ENCODE results near the gene SPATA31C2. TPM values are rescaled to one million over a fixed set of nuclear protein-coding genes. Genes with fewer than 3 reads are reported as not detected.
"Not testable (repeated sequence)": the region's sequence is repeated elsewhere in the genome, so short reads cannot be mapped to it uniquely, and the experiment has no call there.

Gene SPATA31C2
- polyA plus RNA-seq (2011; rRNA removed) (not detected in 2 replicates), polyA minus RNA-seq (2011; rRNA and poly(A)+ RNA removed) (not detected in 2 replicates)

- POLR2A ChIA-PET; H3K27me3 ChIP-seq (ENCODE audit: control insufficient read depth, insufficient read depth, low read length); CTCF ChIA-PET; H3K36me3 ChIP-seq (ENCODE audit: control insufficient read depth, insufficient read depth, low read length); DNase-seq (ENCODE audit: low read depth); H3K4me3 ChIP-seq (ENCODE audit: low read depth, low read length): not testable (repeated sequence)
These were observed at the start of gene SPATA31C2 for GRCh38 chr9:88138375-88138774. Gene SPATA31C2, minus strand, starts transcription at chr9:88138475. Its CDS starts 29 bp downstream, at chr9:88138446.

GRCh38 chr9:88187631-88188030 lies 49.4 kb upstream of the SPATA31C2 start:
- H3K4me3 ChIP-seq (ENCODE audit: low read depth, low read length): no peak overlapping the region
- POLR2A ChIA-PET: no interaction called here
- H3K27me3 ChIP-seq (ENCODE audit: control insufficient read depth, insufficient read depth, low read length): no peaks in the 10 kb centered on the region; the same call in 1 of the 2 replicates
- no peak for TF ChIP-seq CTCF (IDR thresholded peaks at IDR 0.05; ENCODE audit: insufficient read depth, low read depth, low read length)
- no peak for DNase-seq (ENCODE audit: low read depth)
- CTCF ChIA-PET: interaction anchor here (1.2 to 1.3 kb wide), 2 partner anchors 107 to 276 kb away, joined by 3 read pairs; no protein-coding TSS in a partner anchor
- no peaks in the 10 kb centered on the region for H3K36me3 ChIP-seq (ENCODE audit: control insufficient read depth, insufficient read depth, low read length)

- Histone ChIP-seq H3K36me3 (ENCODE audit: control insufficient read depth, insufficient read depth, low read length) (no peaks in the 10 kb centered on the region), H3K4me3 (ENCODE audit: low read depth, low read length) (no peak overlapping the region), H3K27me3 (ENCODE audit: control insufficient read depth, insufficient read depth, low read length) (no peaks in the 10 kb centered on the region; the same call in 1 of the 2 replicates)
- no peak for DNase-seq (ENCODE audit: low read depth)
- TF ChIP-seq CTCF (IDR thresholded peaks at IDR 0.05; ENCODE audit: insufficient read depth, low read depth, low read length): no peak
- CTCF ChIA-PET: interaction anchor here (0.8 kb wide), 1 partner anchor 502 kb away, joined by 3 read pairs; no protein-coding TSS in a partner anchor
- POLR2A ChIA-PET: no interaction called here
These were observed 48.3 kb upstream of the SPATA31C2 start for GRCh38 chr9:88186495-88187110.

- no peaks in the 10 kb centered on the region; the same call in 1 of the 2 replicates for H3K27me3 ChIP-seq (ENCODE audit: control insufficient read depth, insufficient read depth, low read length)
- no peak for TF ChIP-seq CTCF (IDR thresholded peaks at IDR 0.05; ENCODE audit: insufficient read depth, low read depth, low read length)
- no peak overlapping the region for H3K4me3 ChIP-seq (ENCODE audit: low read depth, low read length)
- H3K36me3 ChIP-seq (ENCODE audit: control insufficient read depth, insufficient read depth, low read length): no peaks in the 10 kb centered on the region
- ChIA-PET CTCF (no interaction called here), POLR2A (no interaction called here)
- DNase-seq (ENCODE audit: low read depth): no peak
These were observed 46.7 kb upstream of the SPATA31C2 start for GRCh38 chr9:88184976-88185375.

- no peaks in the 10 kb centered on the region for H3K36me3 ChIP-seq (ENCODE audit: control insufficient read depth, insufficient read depth, low read length)
- POLR2A ChIA-PET: no interaction called here
- CTCF ChIA-PET: interaction anchor here (0.6 kb wide), 1 partner anchor 28 kb away, joined by 3 read pairs; no protein-coding TSS in a partner anchor
- DNase-seq (ENCODE audit: low read depth): no peak
- no peak for TF ChIP-seq CTCF (IDR thresholded peaks at IDR 0.05; ENCODE audit: insufficient read depth, low read depth, low read length)
- no peak overlapping the region for H3K4me3 ChIP-seq (ENCODE audit: low read depth, low read length)
- H3K27me3 ChIP-seq (ENCODE audit: control insufficient read depth, insufficient read depth, low read length): no peaks in the 10 kb centered on the region; the same call in 1 of the 2 replicates
These were observed 45.7 kb upstream of the SPATA31C2 start for GRCh38 chr9:88183798-88184495.

Measured in BJ (cell line).